RWPE2 (cell line): Measurements from ENCODE around the gene ACLY.
A peak's percentile ranks its signal among the peaks of the same experiment; 100 is the strongest.

Source experiments
- ATAC-seq: fragments of 200-7000 bp; cut with Tn5 transposase; 3 replicates; pipeline ENCODE4 v1.9.1; 2021; ENCODE audit warnings: low read depth
- DNase-seq: peaks from one replicate; pipeline ENCODE4 v3.0.0-alpha.2; 2020; ENCODE audit warnings: low spot score
- H3K27ac ChIP-seq: fragments of 450-650 bp; 2 replicates; pipeline ENCODE4 v1.5.1; 2017; ENCODE audit warnings: mild to moderate bottlenecking; ENCODE audit not compliant: poor library complexity, severe bottlenecking
- H3K27me3 ChIP-seq: fragments of 250-450 bp; sonication (Bioruptor Pico); 2 replicates; pipeline ENCODE4 v1.5.1; 2021; ENCODE audit warnings: mild to moderate bottlenecking, moderate library complexity; ENCODE audit not compliant: insufficient read depth, poor library complexity, severe bottlenecking
- H3K36me3 ChIP-seq: fragments of 250-450 bp; sonication (Bioruptor Pico); 2 replicates; pipeline ENCODE4 v1.5.1; 2020; ENCODE audit warnings: low read depth, mild to moderate bottlenecking, moderate library complexity
- H3K4me1 ChIP-seq: fragments of 250-450 bp; sonication (Bioruptor Pico); 2 replicates; pipeline ENCODE4 v1.5.1; 2021; ENCODE audit warnings: mild to moderate bottlenecking, moderate library complexity; ENCODE audit not compliant: insufficient read depth, poor library complexity, severe bottlenecking
- H3K4me3 ChIP-seq: fragments of 250-450 bp; sonication (Bioruptor Pico); 2 replicates; pipeline ENCODE4 v1.5.1; 2021; ENCODE audit warnings: mild to moderate bottlenecking, moderate library complexity; ENCODE audit not compliant: severe bottlenecking
- H3K9me3 ChIP-seq: fragments of 250-450 bp; sonication (Bioruptor Pico); 2 replicates; pipeline ENCODE4 v1.5.1; 2021; ENCODE audit warnings: mild to moderate bottlenecking, moderate library complexity; ENCODE audit not compliant: severe bottlenecking
- TF ChIP-seq, protein P1 (sequence below): fragments of 450-650 bp; IDR thresholded peaks from one replicate; pipeline ENCODE4 v1.5.1; 2017; ENCODE audit warnings: mild to moderate bottlenecking, moderate library complexity; ENCODE audit not compliant: poor library complexity, severe bottlenecking

Gene ACLY

DNA sequence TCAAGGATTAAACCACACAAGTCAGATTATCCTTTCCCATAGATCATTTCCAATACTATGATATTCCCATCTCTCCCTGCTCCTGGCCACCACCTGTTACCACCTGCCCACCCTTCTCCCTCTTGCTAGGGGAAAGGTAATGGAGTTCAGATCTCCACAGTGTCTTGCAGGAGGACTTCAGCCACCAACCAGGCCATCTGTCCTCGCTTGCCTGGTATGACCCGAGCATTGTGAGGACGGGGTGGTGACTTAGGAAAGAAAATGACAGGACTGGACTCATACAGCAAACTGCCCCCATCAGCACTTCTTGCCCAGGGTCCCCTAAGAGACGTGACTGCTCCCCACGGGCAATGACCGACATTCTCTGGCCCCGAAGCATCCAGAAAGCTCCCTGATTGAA, 95.2 kb downstream of the ACLY start:
- no peak for DNase-seq
- Histone ChIP-seq H3K27me3 (no peaks in the 10 kb centered on the region), H3K9me3 (no peaks in the 10 kb centered on the region), H3K27ac (no peak overlapping the region), H3K36me3 (peaks cover 42% of the 10 kb centered on the region), H3K4me3 (no peak overlapping the region), H3K4me1 (no peaks in the 10 kb centered on the region)
- no peak for ATAC-seq
- TF ChIP-seq, protein P1, sequence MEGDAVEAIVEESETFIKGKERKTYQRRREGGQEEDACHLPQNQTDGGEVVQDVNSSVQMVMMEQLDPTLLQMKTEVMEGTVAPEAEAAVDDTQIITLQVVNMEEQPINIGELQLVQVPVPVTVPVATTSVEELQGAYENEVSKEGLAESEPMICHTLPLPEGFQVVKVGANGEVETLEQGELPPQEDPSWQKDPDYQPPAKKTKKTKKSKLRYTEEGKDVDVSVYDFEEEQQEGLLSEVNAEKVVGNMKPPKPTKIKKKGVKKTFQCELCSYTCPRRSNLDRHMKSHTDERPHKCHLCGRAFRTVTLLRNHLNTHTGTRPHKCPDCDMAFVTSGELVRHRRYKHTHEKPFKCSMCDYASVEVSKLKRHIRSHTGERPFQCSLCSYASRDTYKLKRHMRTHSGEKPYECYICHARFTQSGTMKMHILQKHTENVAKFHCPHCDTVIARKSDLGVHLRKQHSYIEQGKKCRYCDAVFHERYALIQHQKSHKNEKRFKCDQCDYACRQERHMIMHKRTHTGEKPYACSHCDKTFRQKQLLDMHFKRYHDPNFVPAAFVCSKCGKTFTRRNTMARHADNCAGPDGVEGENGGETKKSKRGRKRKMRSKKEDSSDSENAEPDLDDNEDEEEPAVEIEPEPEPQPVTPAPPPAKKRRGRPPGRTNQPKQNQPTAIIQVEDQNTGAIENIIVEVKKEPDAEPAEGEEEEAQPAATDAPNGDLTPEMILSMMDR = no peak

- ATAC-seq = no peak
- Histone ChIP-seq H3K4me3 (no peak overlapping the region), H3K4me1 (no peaks in the 10 kb centered on the region), H3K27me3 (no peaks in the 10 kb centered on the region), H3K9me3 (no peaks in the 10 kb centered on the region), H3K36me3 (peaks cover 43% of the 10 kb centered on the region), H3K27ac (no peak overlapping the region)
- DNase-seq = no peak
- TF ChIP-seq, protein P1 = no peak
Measured at GRCh38 chr17:41823141-41823524, 95.6 kb downstream of the ACLY start.

GRCh38 chr17:41822216-41823140, 96.3 kb downstream of the ACLY start:
- Histone ChIP-seq H3K4me3 (no peak overlapping the region), H3K9me3 (no peaks in the 10 kb centered on the region), H3K36me3 (peaks cover 42% of the 10 kb centered on the region), H3K4me1 (no peaks in the 10 kb centered on the region), H3K27me3 (no peaks in the 10 kb centered on the region), H3K27ac (no peak overlapping the region)
- ATAC-seq (0 out of 3 replicates have a peak, but pooled peaks have one; percentile 3), DNase-seq (no peak)
- TF ChIP-seq, protein P1 = no peak

DNA sequence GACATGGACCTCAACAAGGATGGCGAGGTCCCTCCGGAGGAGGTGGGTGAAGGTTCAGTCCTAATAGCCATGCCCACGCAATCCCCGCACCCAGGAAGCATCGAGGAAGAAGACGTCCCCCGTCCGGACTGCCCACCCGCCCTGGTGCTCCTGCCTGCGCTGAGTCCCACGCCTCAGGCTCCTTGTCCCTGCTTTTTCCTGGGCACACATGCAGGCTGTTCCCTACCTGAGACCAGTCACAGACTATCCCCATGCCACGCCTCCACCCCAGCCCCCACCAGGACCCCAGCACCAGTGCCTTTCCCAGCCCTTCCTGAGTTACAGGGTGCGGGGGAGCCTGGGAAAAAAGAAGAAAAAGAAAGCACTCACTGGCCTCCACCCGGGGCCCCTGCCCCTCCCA, 97.0 kb downstream of the ACLY start:
- ATAC-seq (no peak; the same call in 2 of the 3 replicates), DNase-seq (no peak)
- H3K9me3 ChIP-seq = no peaks in the 10 kb centered on the region
- H3K27me3 ChIP-seq = no peaks in the 10 kb centered on the region
- no peak overlapping the region for H3K27ac ChIP-seq
- no peaks in the 10 kb centered on the region for H3K4me1 ChIP-seq
- H3K36me3 ChIP-seq = peaks cover 38% of the 10 kb centered on the region
- TF ChIP-seq, protein P1 = no peak
- no peak overlapping the region for H3K4me3 ChIP-seq

GRCh38 chr17:41818024-41818423, 100.7 kb downstream of the ACLY start:
- no peak for ATAC-seq
- DNase-seq = no peak
- no peak overlapping the region for H3K4me3 ChIP-seq
- no peak overlapping the region for H3K27ac ChIP-seq
- no peaks in the 10 kb centered on the region for H3K27me3 ChIP-seq
- peaks cover 27% of the 10 kb centered on the region for H3K36me3 ChIP-seq
- TF ChIP-seq, protein P1 = no peak
- no peaks in the 10 kb centered on the region for H3K4me1 ChIP-seq
- H3K9me3 ChIP-seq = no peaks in the 10 kb centered on the region
